Stimulated activated CD4-positive, alpha-beta T cell treated with anti-CD3 and anti-CD28 coated beads, Interleukin-1b, Interleukin-23, amount 100 ng/mL, for 48 hours (primary cell): Measurements from ENCODE around the gene CD46.
A peak's percentile ranks its signal among the peaks of the same experiment; 100 is the strongest.

Experiments used
- DNase-seq: peaks from one replicate; pipeline ENCODE4 v3.0.0-alpha.2; 2020

The CD46 gene

DNA sequence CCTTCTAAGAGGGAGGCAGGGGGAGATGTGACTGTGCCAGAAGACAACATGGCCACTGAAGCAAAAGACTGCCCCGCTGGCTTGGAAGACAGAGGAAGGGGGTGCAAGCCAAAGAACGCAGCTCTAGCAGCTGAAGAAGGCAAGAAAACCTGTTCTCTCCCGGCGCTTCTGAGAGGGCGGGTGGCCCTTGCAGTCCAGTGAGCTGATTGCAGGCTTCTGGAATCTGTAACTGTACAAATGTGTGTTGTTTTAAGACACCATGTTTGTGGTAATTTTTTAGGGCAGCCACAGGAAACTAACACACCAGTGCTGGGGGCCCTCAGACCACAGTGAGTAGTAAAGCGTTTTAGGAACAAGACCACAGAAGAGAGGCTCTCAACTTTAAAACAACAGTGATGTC, 47.0 kb downstream of the CD46 start:
- DNase-seq, result no peak

DNA sequence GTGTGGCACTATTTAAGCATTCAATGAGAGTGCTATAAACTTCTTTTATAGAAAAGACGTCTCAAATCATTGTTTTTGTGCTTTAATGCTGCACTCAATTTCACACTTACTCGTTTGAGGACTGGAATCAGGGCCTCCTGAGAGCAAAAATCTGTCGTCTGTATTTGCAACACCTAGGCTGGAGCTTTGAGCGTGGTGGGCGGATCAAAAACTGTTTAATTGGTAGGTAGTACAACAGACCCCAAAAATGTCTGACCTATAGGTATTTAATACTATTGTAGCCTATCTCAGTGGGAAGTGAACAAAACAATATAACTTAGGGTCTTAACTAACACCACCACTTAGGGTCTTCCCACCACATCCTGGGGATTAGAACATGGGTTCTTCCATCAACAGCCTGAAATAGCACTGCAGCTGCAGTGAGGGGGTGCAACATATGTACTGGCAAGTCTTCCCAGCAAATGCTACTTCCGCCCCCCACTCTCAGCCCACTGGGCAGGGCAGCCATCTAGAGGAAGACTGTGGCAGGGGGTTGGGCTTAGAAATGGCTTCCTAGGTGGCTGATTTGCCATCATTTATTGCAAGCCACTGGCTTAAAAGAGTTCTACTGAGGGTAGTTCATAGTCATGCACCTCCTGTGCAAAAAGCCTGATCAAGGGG, 48.3 kb downstream of the CD46 start:
- no peak for DNase-seq

GRCh38 chr1:207801819-207802218, 50.0 kb downstream of the CD46 start:
- DNase-seq, result no peak

DNA sequence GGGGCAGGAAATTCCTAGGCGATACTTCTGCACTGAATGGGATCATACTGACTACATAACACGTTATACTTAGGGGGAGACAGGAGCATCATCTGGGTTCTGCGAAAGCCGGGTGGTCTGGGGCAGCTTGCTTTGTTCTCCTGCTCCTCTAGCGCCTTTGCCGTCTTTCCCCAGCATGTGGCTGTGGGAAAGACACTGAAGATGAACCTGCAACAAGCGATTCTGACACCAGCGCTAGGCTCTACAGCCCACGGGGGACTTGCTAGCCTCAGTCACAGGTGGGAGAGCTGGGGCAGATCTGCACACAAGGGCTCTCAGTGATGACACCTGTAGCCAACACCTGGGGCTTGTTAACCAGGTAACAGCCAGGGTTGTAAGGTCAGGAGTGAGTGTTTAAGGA, 51.8 kb downstream of the CD46 start:
- no peak for DNase-seq

- DNase-seq, result no peak
Measured at GRCh38 chr1:207804721-207805468, 53.0 kb downstream of the CD46 start.

- no peak for DNase-seq
Measured at GRCh38 chr1:207805841-207806421, 54.1 kb downstream of the CD46 start.

- no peak for DNase-seq
Measured at GRCh38 chr1:207806531-207807325, 54.9 kb downstream of the CD46 start.

GRCh38 chr1:207807326-207807689, 55.5 kb downstream of the CD46 start:
- no peak for DNase-seq

- no peak for DNase-seq
Measured at GRCh38 chr1:207807690-207808321, 56.0 kb downstream of the CD46 start.

DNA sequence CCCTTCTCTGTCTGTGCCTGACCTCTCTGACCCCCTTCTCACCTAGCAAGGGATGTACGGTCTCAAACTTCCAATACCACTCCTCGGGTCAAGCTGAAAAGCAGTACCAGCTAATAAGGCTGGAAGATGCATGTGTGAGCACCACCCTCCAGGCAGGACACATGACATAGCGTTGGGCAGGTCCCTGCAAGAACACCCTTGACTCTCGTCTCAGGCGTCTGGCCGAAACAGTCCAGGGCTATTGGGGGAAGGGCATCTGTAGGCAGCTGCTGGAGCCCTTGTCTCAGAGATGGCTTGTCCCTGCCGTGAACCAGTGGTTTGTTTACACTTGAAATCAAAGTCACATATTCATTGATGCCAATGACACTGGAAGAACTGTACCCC, 56.5 kb downstream of the CD46 start:
- no peak for DNase-seq

DNA sequence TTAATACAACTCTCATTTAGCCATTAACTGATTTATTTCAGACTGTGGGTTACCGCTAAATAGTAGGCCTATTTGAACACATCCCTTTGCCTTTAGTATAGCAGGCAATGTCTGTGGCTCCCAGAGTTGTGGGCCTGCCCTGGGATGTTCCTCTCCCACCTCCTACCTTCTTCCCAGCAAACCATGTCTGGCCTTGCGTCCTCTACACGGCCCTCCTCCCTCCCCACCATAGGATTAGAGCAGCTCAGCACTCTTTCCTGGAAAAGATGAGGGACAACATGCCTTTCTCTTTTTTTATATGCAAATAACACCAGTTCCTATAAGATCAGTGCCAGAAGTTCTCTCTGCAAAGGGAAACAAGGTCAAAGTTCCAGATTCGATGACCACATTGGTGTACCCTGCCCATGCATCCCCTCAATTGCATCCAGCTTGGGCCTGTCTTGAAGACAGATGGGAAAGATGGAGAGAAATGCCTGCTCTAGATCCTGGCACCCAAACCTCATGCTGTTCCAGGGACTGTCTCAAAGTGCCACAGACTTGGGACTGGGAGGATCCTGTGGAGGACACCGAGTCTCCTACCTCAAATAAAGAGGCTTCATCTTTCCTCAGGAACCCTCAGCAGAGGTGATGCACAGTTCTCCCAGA, 57.2 kb downstream of the CD46 start:
- DNase-seq, result no peak

GRCh38 chr1:207810173-207810572, 58.3 kb downstream of the CD46 start:
- no peak for DNase-seq

DNA sequence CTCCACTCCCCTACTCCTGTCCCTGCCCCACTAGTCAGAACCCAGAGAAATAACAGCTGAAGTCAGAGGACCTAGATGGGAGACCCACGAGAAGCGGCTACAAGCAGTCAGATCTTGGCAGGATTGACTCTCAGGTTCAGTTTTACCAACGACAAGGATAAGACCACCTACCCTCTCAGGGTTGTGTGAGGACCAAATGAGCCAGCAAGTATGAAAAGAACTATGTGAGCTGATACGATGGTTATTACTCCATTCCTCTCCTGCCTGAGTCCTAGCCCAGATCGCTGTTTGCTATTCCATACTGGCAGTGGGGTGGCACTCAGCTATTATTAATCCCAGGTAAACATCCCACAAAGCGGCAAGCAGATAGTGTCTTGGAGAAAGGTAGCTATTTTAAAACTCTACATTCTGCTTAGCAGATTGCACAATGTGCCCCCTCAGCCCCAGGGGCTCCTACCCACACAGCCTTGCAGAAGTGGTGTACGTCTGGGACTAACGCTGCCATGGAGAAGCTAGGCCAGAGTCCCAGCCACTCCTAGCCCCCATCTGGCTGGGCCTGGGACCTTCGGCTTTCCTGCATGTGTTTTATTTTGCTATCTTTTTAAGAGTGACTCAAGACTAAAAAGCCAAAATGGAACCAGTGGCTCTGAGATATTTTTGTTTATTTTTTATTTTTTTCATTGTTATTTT, 58.9 kb downstream of the CD46 start:
- DNase-seq, result no peak

DNA sequence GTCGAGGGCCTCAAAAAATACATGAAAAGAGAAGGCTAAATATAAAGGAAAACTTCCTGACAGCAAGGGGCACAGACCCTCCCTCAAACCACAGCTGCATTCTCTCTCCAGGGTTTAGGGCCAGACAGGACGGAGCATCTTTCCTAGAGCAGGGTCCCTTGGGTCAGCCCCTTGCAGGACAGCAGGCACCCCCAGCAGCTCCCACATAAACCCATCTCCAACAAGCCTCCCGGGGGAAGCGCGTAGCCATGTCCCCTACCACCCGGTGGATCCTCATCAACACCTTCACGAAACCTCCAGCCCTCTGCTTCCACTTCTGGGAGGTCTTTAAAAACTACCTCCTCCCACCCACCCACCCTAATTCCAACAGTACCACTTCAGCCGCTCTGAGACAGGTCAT, 59.5 kb downstream of the CD46 start:
- DNase-seq, result no peak

DNA sequence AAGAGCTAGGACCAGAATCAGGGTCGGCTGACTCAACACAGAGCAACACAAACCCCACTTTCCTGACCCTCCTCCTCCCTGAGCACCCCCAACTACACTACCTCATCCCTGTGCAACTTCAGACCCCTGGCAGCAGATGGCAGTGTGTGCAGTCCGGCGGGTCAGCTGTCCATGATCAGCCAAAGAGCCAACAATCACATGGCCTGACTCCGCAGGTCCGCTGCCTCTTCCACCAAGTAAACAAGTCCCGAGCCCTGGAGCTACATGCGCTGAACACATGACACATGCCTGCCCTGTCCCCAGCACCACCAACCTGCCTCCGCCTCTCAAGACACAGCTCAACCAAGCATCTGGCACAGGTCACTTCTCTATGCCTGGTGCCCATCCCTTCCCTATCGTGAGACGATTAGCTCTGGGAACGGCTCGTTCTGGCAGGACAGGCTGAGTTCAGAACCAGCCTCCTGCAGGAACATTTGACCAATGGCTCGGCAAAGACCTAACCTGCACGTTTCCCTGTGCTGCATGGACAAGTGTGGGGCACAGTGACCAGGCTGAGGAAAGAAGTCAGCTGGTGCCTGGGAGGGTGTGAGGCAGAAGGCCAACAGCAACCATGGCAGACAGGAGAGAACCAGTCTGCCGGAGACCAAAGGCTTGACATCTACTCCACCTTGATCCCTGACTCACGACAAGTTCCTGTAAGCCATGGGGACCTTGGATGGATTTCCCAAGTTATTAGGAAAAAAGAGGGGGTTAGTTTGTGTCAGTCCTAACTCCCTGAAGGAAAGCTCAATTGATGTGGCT, 60.3 kb downstream of the CD46 start:
- DNase-seq, result no peak

DNA sequence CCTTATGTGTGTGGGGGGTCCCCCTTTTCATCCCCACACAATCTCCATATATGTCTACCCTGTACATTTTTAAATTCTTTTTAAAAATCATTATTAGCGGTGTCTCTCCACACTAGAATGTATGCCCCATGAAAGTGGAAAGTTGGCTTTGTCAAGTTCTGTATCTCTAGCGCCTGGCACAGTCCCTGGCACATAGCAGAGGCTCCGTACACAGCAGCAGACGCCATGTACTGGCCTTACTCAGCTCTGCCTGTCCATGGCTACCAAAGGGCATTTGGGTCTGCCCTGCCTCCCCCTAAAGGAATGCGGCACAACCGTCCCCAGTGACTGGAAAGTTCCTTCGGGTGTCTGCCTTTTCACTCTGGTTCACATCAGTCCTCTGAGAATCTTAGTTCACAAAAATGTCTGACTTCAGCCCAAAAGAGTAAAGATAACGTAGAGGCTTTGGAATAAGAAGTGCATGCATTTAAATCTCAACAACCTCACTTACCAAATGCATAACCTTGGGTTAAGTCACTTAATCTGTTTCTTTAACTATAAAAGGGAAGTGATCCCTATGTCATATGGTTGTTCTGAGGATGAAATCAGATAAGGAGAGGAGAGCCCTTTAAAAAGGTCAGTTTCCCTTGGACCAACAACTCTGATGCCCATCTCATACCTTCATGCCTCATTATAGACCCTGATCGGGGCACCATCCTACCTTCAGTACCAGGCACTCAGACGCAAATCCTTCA, 61.1 kb downstream of the CD46 start:
- DNase-seq, result no peak

- DNase-seq, result no peak
Measured at GRCh38 chr1:207813512-207813881, 61.6 kb downstream of the CD46 start.

DNA sequence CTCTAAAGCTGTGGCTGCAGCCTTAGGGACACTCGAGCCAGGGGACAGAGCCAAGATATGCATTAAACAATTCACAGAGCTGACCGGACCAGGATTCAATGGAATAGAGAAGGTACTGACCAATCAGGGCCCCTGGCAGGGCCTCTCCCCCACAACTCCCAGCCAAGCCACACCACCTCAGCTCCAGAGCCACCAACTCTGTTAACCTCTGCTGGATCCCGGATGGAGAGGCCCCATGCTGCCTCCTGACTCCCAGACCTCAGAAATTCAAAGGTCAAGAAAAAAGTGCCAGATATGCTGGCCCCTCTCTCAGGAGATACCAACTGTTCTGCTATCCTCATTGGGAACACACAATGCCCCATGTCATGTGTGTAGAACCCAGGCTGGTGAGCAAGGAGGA, 62.1 kb downstream of the CD46 start:
- DNase-seq, result no peak

DNA sequence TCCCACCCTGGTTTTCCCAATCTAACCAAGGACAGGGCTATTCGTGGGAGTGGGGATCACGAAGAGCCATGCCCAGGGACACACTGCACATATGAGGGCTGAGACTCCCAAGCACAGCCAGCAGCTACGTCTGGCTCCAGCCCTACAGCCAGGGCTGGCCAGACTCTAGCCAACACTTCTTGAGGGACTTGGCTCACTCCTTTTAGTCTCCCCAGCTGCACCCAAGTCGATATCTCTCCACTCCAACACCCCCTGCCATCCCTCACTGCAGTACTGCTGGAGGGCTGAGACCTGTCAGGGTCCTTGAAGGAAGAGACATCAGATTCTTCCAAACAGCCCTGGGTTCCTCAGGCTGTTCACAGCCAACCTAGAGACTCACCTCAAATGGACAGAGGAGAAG, 62.6 kb downstream of the CD46 start:
- no peak for DNase-seq

- no peak for DNase-seq
Measured at GRCh38 chr1:207815466-207815865, 63.6 kb downstream of the CD46 start.

DNA sequence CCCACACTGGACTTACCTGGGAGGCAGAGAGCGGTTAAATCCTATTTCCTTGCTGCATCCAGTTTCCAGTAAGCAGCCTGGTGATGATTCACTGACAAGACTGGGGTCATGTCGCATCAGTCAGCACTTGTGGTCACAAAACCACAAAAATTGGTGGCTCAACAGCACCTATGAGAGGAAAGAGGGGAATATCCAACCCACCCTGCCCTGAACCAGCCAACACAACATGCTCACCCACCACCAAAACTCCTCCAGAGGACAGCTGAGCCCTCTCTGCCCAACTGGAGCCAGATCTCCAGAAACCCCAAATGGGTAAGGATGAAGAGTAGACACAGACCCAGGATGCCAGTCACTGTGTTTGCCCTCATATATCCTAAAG, 64.0 kb downstream of the CD46 start:
- DNase-seq, result peak; percentile 68
